GM23248 (cell line): ENCODE results near the gene TSPAN32. TPM values are rescaled to one million over a fixed set of nuclear protein-coding genes. Genes with fewer than 3 reads are reported as not detected.

Experiments used
- DNase-seq: peaks from one replicate; pipeline ENCODE4 v3.0.0-alpha.2; 2015
- H2AFZ ChIP-seq: fragments of 200-600 bp; sonication (generic); 2 replicates; pipeline ENCODE4 v1.6.1; 2016; ENCODE audit warnings: antibody characterized with exemption
- H3F3A ChIP-seq: fragments of 200-600 bp; sonication (generic); 2 replicates; pipeline ENCODE4 v1.6.1; 2016; ENCODE audit warnings: mild to moderate bottlenecking, antibody characterized with exemption, mixed run types; ENCODE audit not compliant: insufficient read depth
- H3K27ac ChIP-seq: fragments of 200-600 bp; sonication (generic); 2 replicates; pipeline ENCODE4 v1.5.1; 2016; ENCODE audit warnings: mild to moderate bottlenecking
- H3K27me3 ChIP-seq: fragments of 200-600 bp; sonication (generic); replicated peaks from 2 replicates; pipeline ENCODE4 v1.6.1; 2016; ENCODE audit warnings: mild to moderate bottlenecking; ENCODE audit not compliant: insufficient read depth
- H3K36me3 ChIP-seq: fragments of 200-600 bp; sonication (generic); 2 replicates; pipeline ENCODE4 v1.6.1; 2016; ENCODE audit warnings: low read depth, mild to moderate bottlenecking
- H3K4me1 ChIP-seq: fragments of 200-600 bp; sonication (generic); 2 replicates; pipeline ENCODE4 v1.6.1; 2016; ENCODE audit warnings: mild to moderate bottlenecking; ENCODE audit not compliant: insufficient read depth
- H3K4me2 ChIP-seq: fragments of 200-600 bp; sonication (generic); one replicate; pipeline ENCODE4 v1.6.1; 2016; ENCODE audit warnings: mild to moderate bottlenecking; ENCODE audit not compliant: unreplicated experiment
- H3K4me3 ChIP-seq: fragments of 200-600 bp; sonication (generic); 2 replicates; pipeline ENCODE4 v1.5.1; 2016; ENCODE audit warnings: mild to moderate bottlenecking
- H3K79me2 ChIP-seq: fragments of 200-600 bp; sonication (generic); 2 replicates; pipeline ENCODE4 v1.6.1; 2016; ENCODE audit warnings: mild to moderate bottlenecking; ENCODE audit not compliant: insufficient read depth
- H3K9ac ChIP-seq: fragments of 200-600 bp; sonication (generic); 2 replicates; pipeline ENCODE4 v1.6.1; 2016; ENCODE audit warnings: mild to moderate bottlenecking
- H3K9me2 ChIP-seq: fragments of 200-600 bp; sonication (generic); 2 replicates; pipeline ENCODE4 v1.6.1; 2016; ENCODE audit warnings: mixed run types, mild to moderate bottlenecking, moderate library complexity; ENCODE audit not compliant: insufficient read depth
- H3K9me3 ChIP-seq: fragments of 200-600 bp; sonication (generic); one replicate; pipeline ENCODE4 v1.6.1; 2017; ENCODE audit warnings: low read depth
- H4K20me1 ChIP-seq: fragments of 200-600 bp; sonication (generic); 2 replicates; pipeline ENCODE4 v1.6.0; 2016; ENCODE audit not compliant: insufficient read depth
- EZH2 ChIP-seq: fragments of 200-600 bp; sonication (generic); IDR thresholded peaks from 2 replicates; pipeline ENCODE4 v1.6.1; 2018; ENCODE audit warnings: antibody characterized with exemption, mild to moderate bottlenecking; ENCODE audit not compliant: insufficient read depth, poor library complexity, severe bottlenecking
- EZH2phosphoT487 ChIP-seq: fragments of 200-600 bp; sonication (generic); IDR thresholded peaks from 2 replicates; pipeline ENCODE4 v1.6.1; 2018; ENCODE audit warnings: antibody characterized with exemption, moderate library complexity, mild to moderate bottlenecking, low read depth; ENCODE audit not compliant: insufficient read depth
- WGBS, 2 experiments: methylation state at CpG; one replicate each; pipeline ENCODE4 v1.1.6; 2015 to 2017; ENCODE audit warnings: low lambda C conversion rate in 2 of 2, low coverage in 1 of 2; ENCODE audit errors: missing lambda C conversion rate in 2 of 2; 5-methylcytosine and 5-hydroxymethylcytosine counted together
- in situ Hi-C: fragments of 300-500 bp; cut with MboI; formaldehyde crosslinking; loops from 2 replicates; pipeline ENCODE4 v1.15.0; 2020
- polyA plus RNA-seq: library from polyadenylated mRNA; unstranded; fragments of >200 nt; fragmentation: Nextera tagmentation; extraction: Ambion mirVana; gene quantifications from 2 replicates; pipeline ENCODE4 v1.2.1, GENCODE V29; 2016
- total RNA-seq: library from RNA; depleted of rRNA; stranded (reverse); fragments of >200 nt; shearing (Covaris generic); gene quantifications from 2 replicates; pipeline ENCODE4 v1.2.3, GENCODE V29; 2014

Gene TSPAN32
- total and polyA plus RNA-seq, 2 experiments from 2014 or later: not detected

DNA sequence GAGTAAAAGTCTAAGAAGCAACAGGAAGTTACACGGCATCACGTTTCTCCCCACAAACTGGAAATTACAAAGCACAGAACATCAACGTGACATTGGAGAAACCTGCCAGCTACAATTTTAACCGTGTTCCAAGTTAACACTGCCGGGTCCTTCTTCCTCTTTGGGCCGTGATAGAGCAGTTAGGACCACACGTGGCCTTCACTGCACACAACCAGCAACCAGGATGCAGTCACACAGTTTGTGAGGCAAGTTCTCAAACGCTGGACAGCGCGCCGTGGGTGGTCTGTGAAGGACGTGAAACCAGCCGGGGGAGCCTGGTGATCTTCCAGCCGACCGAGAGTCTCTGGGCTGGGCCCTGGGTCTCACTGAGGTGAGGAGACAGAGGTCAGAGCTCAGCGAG, 14.7 kb upstream of the TSPAN32 start:
- no peaks in the 10 kb centered on the region for H3F3A ChIP-seq
- no peaks in the 10 kb centered on the region for H3K9me2 ChIP-seq
- no peak overlapping the region for H3K4me3 ChIP-seq
- H3K36me3 ChIP-seq: no peaks in the 10 kb centered on the region
- no peaks in the 10 kb centered on the region for H3K79me2 ChIP-seq
- no peak for TF ChIP-seq EZH2phosphoT487
- no peak for TF ChIP-seq EZH2
- H2AFZ ChIP-seq: no peak overlapping the region
- H3K4me1 ChIP-seq: no peaks in the 10 kb centered on the region
- WGBS, 2 experiments: 16 to 23% methylated on average over 16 of the region's 16 CpGs
- DNase-seq: no peak
- in situ Hi-C loops: loop anchor here (25.0 kb wide), 1 partner anchor 100 kb away; no protein-coding TSS in a partner anchor
- H3K9me3 ChIP-seq: no peaks in the 10 kb centered on the region
- no peak overlapping the region for H3K27ac ChIP-seq
- peaks cover 57% of the 10 kb centered on the region for H3K27me3 ChIP-seq
- no peak overlapping the region for H3K4me2 ChIP-seq
- no peaks in the 10 kb centered on the region for H4K20me1 ChIP-seq
- H3K9ac ChIP-seq: no peak overlapping the region

DNA sequence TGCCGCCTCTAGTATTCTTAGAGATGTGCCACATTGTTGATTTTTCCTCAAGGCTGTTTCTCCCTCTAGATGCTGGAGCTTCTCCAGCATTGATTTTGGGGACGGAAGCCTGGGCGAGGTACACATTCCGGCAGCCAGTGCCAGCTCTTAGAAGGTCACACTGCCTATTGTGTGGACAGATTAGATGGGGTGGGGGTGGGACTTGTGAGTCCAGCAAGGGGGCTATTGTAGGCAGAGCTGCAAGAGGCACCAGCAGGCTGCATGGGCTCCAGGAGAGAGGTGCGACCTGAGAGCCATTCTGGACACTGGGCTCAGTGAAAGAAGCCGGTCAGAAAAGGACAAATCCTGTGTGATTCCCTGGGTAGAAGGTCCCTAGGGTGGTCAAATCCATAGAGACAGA, 12.5 kb upstream of the TSPAN32 start:
- 59 to 64% methylated on average over 6 of the region's 6 CpGs for WGBS, 2 experiments
- TF ChIP-seq EZH2phosphoT487 (no peak), EZH2 (no peak)

DNA sequence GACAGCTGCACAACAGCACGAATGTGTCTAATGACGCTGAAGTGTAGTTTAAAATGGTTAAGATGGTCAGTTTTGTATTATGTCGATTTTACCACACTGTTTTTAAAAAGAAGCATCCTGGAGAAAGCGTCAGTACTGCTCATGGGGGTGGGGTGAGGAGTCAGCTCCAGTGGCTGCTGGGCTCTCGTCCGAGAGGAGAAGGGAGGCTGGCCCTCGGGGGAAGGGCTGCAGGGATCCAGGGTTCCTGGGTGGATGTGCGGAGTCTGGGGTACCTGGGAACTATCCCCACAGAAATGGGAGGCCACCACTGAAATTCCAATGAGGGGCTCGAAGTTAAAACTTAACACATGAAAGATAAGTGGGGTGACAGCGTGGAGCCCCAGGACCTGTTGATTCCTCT, 12.0 kb upstream of the TSPAN32 start:
- H3K9me2 ChIP-seq: no peaks in the 10 kb centered on the region

More for the DNA sequence above, 12.5 kb upstream of the TSPAN32 start:
- Histone ChIP-seq H3K9me3 (no peaks in the 10 kb centered on the region), H2AFZ (no peak overlapping the region), H3K36me3 (no peaks in the 10 kb centered on the region), H3K4me3 (no peak overlapping the region), H3K79me2 (no peaks in the 10 kb centered on the region), H3K4me1 (no peaks in the 10 kb centered on the region), H3K4me2 (no peak overlapping the region), H3K27ac (no peak overlapping the region), H4K20me1 (no peaks in the 10 kb centered on the region), H3K9ac (no peak overlapping the region), H3K27me3 (peaks cover 40% of the 10 kb centered on the region), H3K9me2 (no peaks in the 10 kb centered on the region), H3F3A (no peaks in the 10 kb centered on the region)
- in situ Hi-C loops: loop anchor here (25.0 kb wide), 1 partner anchor 102 kb away; no protein-coding TSS in a partner anchor
- no peak for DNase-seq

DNA sequence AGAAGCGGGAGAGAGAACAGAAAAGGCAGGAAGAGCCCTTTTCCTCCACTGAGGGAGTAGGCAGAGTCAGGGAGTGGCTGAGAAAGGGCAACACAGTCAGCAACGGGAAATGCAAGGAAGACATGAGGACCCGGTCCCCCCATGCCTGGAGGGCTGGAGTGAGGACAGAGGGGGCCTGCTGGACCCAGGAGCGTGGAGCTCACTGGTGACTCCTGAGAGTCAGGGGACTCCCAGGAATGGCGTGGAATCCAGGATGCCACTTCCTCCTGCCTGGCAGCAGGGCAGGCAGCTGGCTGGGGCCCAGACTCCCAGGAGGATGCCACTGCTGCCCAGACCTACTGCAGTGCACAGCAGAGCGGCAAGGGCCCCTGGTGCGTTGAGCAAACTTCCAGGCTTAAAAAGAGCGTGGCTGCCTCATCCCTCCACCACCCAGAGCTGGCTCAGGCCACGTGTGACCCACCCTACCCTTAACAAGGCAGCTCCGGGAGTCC, 11.4 kb upstream of the TSPAN32 start:
- DNase-seq: no peak
- no peaks in the 10 kb centered on the region for H3K36me3 ChIP-seq
- H3F3A ChIP-seq: no peaks in the 10 kb centered on the region
- no peaks in the 10 kb centered on the region for H3K9me3 ChIP-seq
- H3K4me2 ChIP-seq: no peak overlapping the region
- H3K4me3 ChIP-seq: no peak overlapping the region
- no peak overlapping the region for H3K9ac ChIP-seq
- no peaks in the 10 kb centered on the region for H3K4me1 ChIP-seq
- WGBS, 2 experiments: 3 to 5% methylated on average over 8 to 10 of the region's 10 CpGs
- no peaks in the 10 kb centered on the region for H3K79me2 ChIP-seq
- H4K20me1 ChIP-seq: no peaks in the 10 kb centered on the region
- H3K27ac ChIP-seq: no peak overlapping the region
- TF ChIP-seq EZH2phosphoT487 (no peak), EZH2 (no peak)
- in situ Hi-C loops: loop anchor here (10.0 to 25.0 kb wide), 2 partner anchors 103 to 134 kb away; no protein-coding TSS in a partner anchor
- peaks cover 33% of the 10 kb centered on the region for H3K27me3 ChIP-seq
- H2AFZ ChIP-seq: no peak overlapping the region
- no peaks in the 10 kb centered on the region for H3K9me2 ChIP-seq

More for the DNA sequence above, 12.0 kb upstream of the TSPAN32 start:
- Histone ChIP-seq H4K20me1 (no peaks in the 10 kb centered on the region), H3K4me2 (no peak overlapping the region), H3K9me3 (no peaks in the 10 kb centered on the region), H3K4me3 (no peak overlapping the region), H3K79me2 (no peaks in the 10 kb centered on the region), H3K27ac (no peak overlapping the region), H2AFZ (no peak overlapping the region), H3F3A (no peaks in the 10 kb centered on the region), H3K27me3 (peaks cover 38% of the 10 kb centered on the region), H3K36me3 (no peaks in the 10 kb centered on the region), H3K9ac (no peak overlapping the region), H3K4me1 (no peaks in the 10 kb centered on the region)
- 39 to 40% methylated on average over 10 of the region's 10 CpGs for WGBS, 2 experiments
- no peak for DNase-seq
- in situ Hi-C loops: loop anchor here (10.0 to 25.0 kb wide), 2 partner anchors 103 to 135 kb away; no protein-coding TSS in a partner anchor
- TF ChIP-seq EZH2 (no peak), EZH2phosphoT487 (no peak)
